HEK293 (cell line): ENCODE measurements around the gene HDAC1.

Source experiments
- CTCF ChIA-PET: fragments of 350-600 bp; formaldehyde crosslinking; extraction: SDS; loops from one replicate; lab custom pipeline; 2021; ENCODE audit warnings: antibody characterized with exemption; lab: Yijun Ruan, JAX
- POLR2A ChIA-PET: fragments of 300-600 bp; formaldehyde crosslinking; extraction: SDS; loops from one replicate; lab custom pipeline; 2020; ENCODE audit warnings: antibody characterized with exemption, inconsistent platforms; lab: Yijun Ruan, JAX
- H3K27ac ChIP-seq: fragments of 200-500 bp; sonication (Bioruptor generic); 2 replicates; pipeline ENCODE4 v1.5.1; 2014; ENCODE audit warnings: low read depth, low read length, control low read depth, inconsistent platforms; ENCODE audit errors: extremely low read depth
- H3K36me3 ChIP-seq, 2 experiments: fragments of 200-500 bp in 1 of 2; sonication (Bioruptor generic) in 1 of 2; 1 replicate in 1 of 2; 2 replicates in 1 of 2; pipeline ENCODE4 v1.5.1; 2014 to 2017; ENCODE audit warnings: inconsistent platforms in 2 of 2, low read length in 2 of 2; ENCODE audit not compliant: control insufficient read depth in 2 of 2, insufficient read depth in 1 of 2
- H3K4me1 ChIP-seq: fragments of 200-500 bp; sonication (Bioruptor generic); 2 replicates; pipeline ENCODE4 v1.5.1; 2014; ENCODE audit warnings: mild to moderate bottlenecking, low read length, inconsistent platforms; ENCODE audit not compliant: control insufficient read depth, insufficient read depth
- H3K4me3 ChIP-seq: 2 replicates; pipeline ENCODE4 v1.5.1; 2011; ENCODE audit warnings: low read depth, mild to moderate bottlenecking, control low read depth, low read length, moderate library complexity
- H3K9me3 ChIP-seq: fragments of 200-500 bp; sonication (Bioruptor generic); 2 replicates; pipeline ENCODE4 v1.5.1; 2014; ENCODE audit warnings: low read depth, low read length, inconsistent platforms; ENCODE audit not compliant: control insufficient read depth, insufficient read depth
- BCL11B ChIP-seq: fragments of 450-650 bp; formaldehyde crosslinking; IDR thresholded peaks from 2 replicates; pipeline ENCODE4 v1.5.1; 2016; ENCODE audit warnings: low read depth, missing biosample characterization, missing genetic modification characterization
- FEZF1 ChIP-seq: fragments of 450-650 bp; formaldehyde crosslinking; IDR thresholded peaks from 2 replicates; pipeline ENCODE4 v1.5.1; 2016; ENCODE audit warnings: missing biosample characterization, missing genetic modification characterization
- GLI4 ChIP-seq: fragments of 450-650 bp; formaldehyde crosslinking; IDR thresholded peaks from 2 replicates; pipeline ENCODE4 v1.5.1; 2016; ENCODE audit warnings: missing biosample characterization, missing genetic modification characterization
- PRDM6 ChIP-seq: fragments of 450-650 bp; formaldehyde crosslinking; IDR thresholded peaks from 2 replicates; pipeline ENCODE4 v1.5.1; 2017; ENCODE audit warnings: missing biosample characterization, missing genetic modification characterization
- SCRT1 ChIP-seq: fragments of 450-650 bp; formaldehyde crosslinking; IDR thresholded peaks from 2 replicates; pipeline ENCODE4 v1.5.1; 2016; ENCODE audit warnings: missing biosample characterization, missing genetic modification characterization, borderline replicate concordance
- ZNF114 ChIP-seq: fragments of 450-650 bp; formaldehyde crosslinking; IDR thresholded peaks from 2 replicates; pipeline ENCODE4 v1.5.0; 2017; ENCODE audit warnings: missing biosample characterization, missing genetic modification characterization
- ZNF148 ChIP-seq: fragments of 450-650 bp; formaldehyde crosslinking; IDR thresholded peaks from 2 replicates; pipeline ENCODE4 v1.5.0; 2017; ENCODE audit warnings: missing biosample characterization, missing genetic modification characterization, borderline replicate concordance
- ZNF169 ChIP-seq: fragments of 450-650 bp; formaldehyde crosslinking; IDR thresholded peaks from 2 replicates; pipeline ENCODE4 v1.5.1; 2016; ENCODE audit warnings: missing biosample characterization, missing genetic modification characterization
- ZNF211 ChIP-seq: fragments of 450-650 bp; formaldehyde crosslinking; IDR thresholded peaks from 2 replicates; pipeline ENCODE4 v1.5.1; 2016; ENCODE audit warnings: low read depth, missing biosample characterization, missing genetic modification characterization
- ZNF560 ChIP-seq: fragments of 450-650 bp; formaldehyde crosslinking; IDR thresholded peaks from 2 replicates; pipeline ENCODE4 v1.5.1; 2017; ENCODE audit warnings: missing biosample characterization, missing genetic modification characterization, borderline replicate concordance
- ZNF571 ChIP-seq: fragments of 450-650 bp; formaldehyde crosslinking; IDR thresholded peaks from 2 replicates; pipeline ENCODE4 v1.5.0; 2017; ENCODE audit warnings: missing biosample characterization, missing genetic modification characterization
- ZNF645 ChIP-seq: fragments of 450-650 bp; formaldehyde crosslinking; IDR thresholded peaks from 2 replicates; pipeline ENCODE4; 2016; ENCODE audit warnings: missing biosample characterization, missing genetic modification characterization
- TF ChIP-seq, protein P1 (sequence below): fragments of 450-650 bp; formaldehyde crosslinking; IDR thresholded peaks from 2 replicates; pipeline ENCODE4 v1.5.1; 2016; ENCODE audit warnings: missing biosample characterization, missing genetic modification characterization

The HDAC1 gene

GRCh38 chr1:32266921-32267591, 24.8 kb upstream of the HDAC1 start:
- Histone ChIP-seq H3K4me1 (no peaks in the 10 kb centered on the region), H3K36me3 (no peaks in the 10 kb centered on the region), H3K27ac (no peak overlapping the region), H3K9me3 (no peaks in the 10 kb centered on the region), H3K4me3 (no peak overlapping the region)
- ChIA-PET POLR2A (no interaction called here), CTCF (no interaction called here)
- TF ChIP-seq PRDM6 = no peak
- TF ChIP-seq ZNF571 (tag by site-specific recombination) = no peak
- TF ChIP-seq FEZF1 (tag by site-specific recombination) = no peak
- TF ChIP-seq ZNF560 (tag by site-specific recombination) = no peak
- no peak for TF ChIP-seq BCL11B (tag by site-specific recombination)
- no peak for TF ChIP-seq ZNF645 (tag by site-specific recombination)
- TF ChIP-seq ZNF169 (tag by site-specific recombination) = no peak
- no peak for TF ChIP-seq GLI4 (tag by site-specific recombination)
- TF ChIP-seq SCRT1 (tag by site-specific recombination) = no peak
- no peak for TF ChIP-seq ZNF211 (tag by site-specific recombination)
- TF ChIP-seq ZNF148 = no peak
- TF ChIP-seq, protein P1, sequence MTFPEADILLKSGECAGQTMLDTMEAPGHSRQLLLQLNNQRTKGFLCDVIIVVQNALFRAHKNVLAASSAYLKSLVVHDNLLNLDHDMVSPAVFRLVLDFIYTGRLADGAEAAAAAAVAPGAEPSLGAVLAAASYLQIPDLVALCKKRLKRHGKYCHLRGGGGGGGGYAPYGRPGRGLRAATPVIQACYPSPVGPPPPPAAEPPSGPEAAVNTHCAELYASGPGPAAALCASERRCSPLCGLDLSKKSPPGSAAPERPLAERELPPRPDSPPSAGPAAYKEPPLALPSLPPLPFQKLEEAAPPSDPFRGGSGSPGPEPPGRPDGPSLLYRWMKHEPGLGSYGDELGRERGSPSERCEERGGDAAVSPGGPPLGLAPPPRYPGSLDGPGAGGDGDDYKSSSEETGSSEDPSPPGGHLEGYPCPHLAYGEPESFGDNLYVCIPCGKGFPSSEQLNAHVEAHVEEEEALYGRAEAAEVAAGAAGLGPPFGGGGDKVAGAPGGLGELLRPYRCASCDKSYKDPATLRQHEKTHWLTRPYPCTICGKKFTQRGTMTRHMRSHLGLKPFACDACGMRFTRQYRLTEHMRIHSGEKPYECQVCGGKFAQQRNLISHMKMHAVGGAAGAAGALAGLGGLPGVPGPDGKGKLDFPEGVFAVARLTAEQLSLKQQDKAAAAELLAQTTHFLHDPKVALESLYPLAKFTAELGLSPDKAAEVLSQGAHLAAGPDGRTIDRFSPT (tag by site-specific recombination) = no peak

- no peak for TF ChIP-seq ZNF114 (tag by site-specific recombination)
- ChIA-PET POLR2A (interaction anchor here (0.6 kb wide), 2 partner anchors 24 to 538 kb away, joined by 4 read pairs; no protein-coding TSS in a partner anchor), CTCF (interaction anchor here (0.6 to 0.7 kb wide), 2 partner anchors 39 to 55 kb away, joined by 3 to 5 read pairs; no protein-coding TSS in a partner anchor)
- H3K9me3 ChIP-seq = no peaks in the 10 kb centered on the region
- H3K4me1 ChIP-seq = no peaks in the 10 kb centered on the region; the same call in 1 of the 2 replicates
- no peak overlapping the region for H3K4me3 ChIP-seq
- H3K36me3 ChIP-seq = no peaks in the 10 kb centered on the region
- no peak overlapping the region for H3K27ac ChIP-seq
These were observed 22.1 kb upstream of the HDAC1 start for GRCh38 chr1:32269744-32270143.
